ENCODE measurements around the gene BTBD7.

Gene BTBD7

GRCh38 chr14:93281937-93282336 lies 50.9 kb downstream of the BTBD7 start:
- no peak overlapping the region for H3K4me3 ChIP-seq (ENCODE audit: low read depth, low read length)
- no peak for DNase-seq (ENCODE audit: low read depth)
- TF ChIP-seq CTCF (IDR thresholded peaks at IDR 0.05; ENCODE audit: low read depth, low read length) (no peak), MAX (IDR thresholded peaks at IDR 0.05; ENCODE audit: low read depth, low read length) (no peak)

GRCh38 chr14:93280743-93281142 lies 52.1 kb downstream of the BTBD7 start:
- TF ChIP-seq POLR2A (IDR thresholded peaks at IDR 0.05; ENCODE audit: extremely low read depth, insufficient read length) (no peak), MYC (IDR thresholded peaks at IDR 0.05; ENCODE audit: low read depth, low read length) (no peak), CTCF (IDR thresholded peaks at IDR 0.05; ENCODE audit: low read depth, low read length) (no peak), MAX (IDR thresholded peaks at IDR 0.05; ENCODE audit: low read depth, low read length) (no peak)
- no peak for DNase-seq (ENCODE audit: low read depth)
- no peak overlapping the region for H3K4me3 ChIP-seq (ENCODE audit: low read depth, low read length)

DNA sequence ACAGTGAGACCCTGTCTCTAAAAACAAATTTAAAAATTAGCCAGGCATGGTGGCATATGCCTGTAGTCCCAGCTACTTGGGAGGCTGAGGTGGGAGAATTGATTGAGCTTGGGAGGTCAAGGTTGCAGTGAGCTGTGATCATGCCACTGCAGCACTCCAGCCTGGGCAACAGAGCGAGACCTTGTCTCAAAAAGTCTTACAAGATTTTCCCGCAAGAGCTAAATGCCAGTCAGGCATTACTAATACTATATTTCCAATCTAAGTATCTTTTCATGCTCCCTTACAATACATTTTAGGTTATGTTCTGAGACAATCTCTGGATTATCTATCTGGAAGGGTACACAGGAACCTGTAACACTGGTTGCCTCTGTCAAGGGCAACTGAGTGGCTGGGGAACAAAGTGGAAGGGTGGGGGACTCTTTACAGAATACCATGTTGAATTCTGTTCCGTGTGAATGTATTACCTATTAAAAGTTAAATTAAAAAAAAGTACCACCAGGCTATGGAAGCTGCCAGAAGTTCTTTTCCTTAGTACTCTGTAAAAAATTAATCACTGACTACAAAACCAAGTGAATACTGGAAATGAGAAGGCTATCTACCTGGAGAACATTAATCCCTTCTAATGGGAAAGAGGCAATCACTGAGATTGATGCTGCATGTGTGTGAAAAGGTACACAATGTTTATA lies 56.7 kb downstream of the BTBD7 start:
- DNase-seq (ENCODE audit: low read depth), result no peak
- TF ChIP-seq MYC (IDR thresholded peaks at IDR 0.05; ENCODE audit: low read depth, low read length), result no peak
- no peak for TF ChIP-seq MAX (IDR thresholded peaks at IDR 0.05; ENCODE audit: low read depth, low read length)
- no peak for TF ChIP-seq CTCF (IDR thresholded peaks at IDR 0.05; ENCODE audit: low read depth, low read length)
- no peak for TF ChIP-seq POLR2A (IDR thresholded peaks at IDR 0.05; ENCODE audit: extremely low read depth, insufficient read length)
- no peak overlapping the region for H3K4me3 ChIP-seq (ENCODE audit: low read depth, low read length)

DNA sequence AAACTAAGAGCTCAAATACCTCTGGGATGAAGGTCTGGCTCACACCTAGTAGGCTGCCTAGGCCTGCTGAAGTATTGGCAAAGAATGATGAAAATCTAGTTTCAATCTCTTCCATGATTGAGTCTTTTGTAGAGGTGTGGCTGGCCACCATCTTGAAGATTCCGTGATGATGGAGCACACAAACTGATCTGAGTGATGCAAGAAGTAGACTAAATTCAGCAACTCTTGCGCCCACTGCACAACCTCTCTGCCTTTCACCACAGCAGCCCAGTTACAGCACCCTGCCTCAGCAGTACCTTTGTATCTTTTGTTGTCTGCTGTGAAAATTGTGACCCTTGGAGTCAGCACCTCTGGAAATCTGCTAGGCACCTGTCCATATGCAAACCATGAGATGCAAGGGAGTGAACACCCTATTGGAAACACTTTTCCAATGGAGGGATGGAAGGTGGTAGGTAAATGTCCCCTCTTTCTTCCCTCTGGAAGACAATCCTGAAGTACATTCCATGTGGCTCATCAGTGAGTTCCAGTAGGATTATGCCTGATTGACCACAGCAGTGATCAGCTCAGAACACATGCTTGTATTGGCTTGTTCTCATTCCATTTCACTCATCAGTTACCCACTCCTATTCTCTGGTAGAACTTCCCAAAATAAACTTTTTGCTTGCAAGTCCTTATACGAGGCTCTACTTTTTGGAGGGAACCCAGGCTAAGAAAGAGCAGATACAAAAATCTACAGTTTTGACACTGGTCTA lies 58.6 kb downstream of the BTBD7 start:
- TF ChIP-seq POLR2A (IDR thresholded peaks at IDR 0.05; ENCODE audit: extremely low read depth, insufficient read length), result no peak
- TF ChIP-seq CTCF (IDR thresholded peaks at IDR 0.05; ENCODE audit: low read depth, low read length), result no peak
- H3K4me3 ChIP-seq (ENCODE audit: low read depth, low read length), result no peak overlapping the region
- DNase-seq (ENCODE audit: low read depth), result no peak

- no peak for DNase-seq (ENCODE audit: low read depth)
- no peak overlapping the region for H3K4me3 ChIP-seq (ENCODE audit: low read depth, low read length)
- TF ChIP-seq POLR2A (IDR thresholded peaks at IDR 0.05; ENCODE audit: extremely low read depth, insufficient read length), result no peak
- TF ChIP-seq CTCF (IDR thresholded peaks at IDR 0.05; ENCODE audit: low read depth, low read length), result no peak
- TF ChIP-seq MAX (IDR thresholded peaks at IDR 0.05; ENCODE audit: low read depth, low read length), result no peak
- no peak for TF ChIP-seq MYC (IDR thresholded peaks at IDR 0.05; ENCODE audit: low read depth, low read length)
Measured at GRCh38 chr14:93271111-93271510, 61.7 kb downstream of the BTBD7 start.
